WTC11 (cell line): ENCODE data around the gene USH1C. TPM values are rescaled to one million over a fixed set of nuclear protein-coding genes. Genes with fewer than 3 reads are reported as not detected.

Source experiments
- ATAC-seq: fragments of 200-7000 bp; cut with Tn5 transposase; 2 replicates; pipeline ENCODE4 v1.10.0; 2021; ENCODE audit warnings: mild to moderate bottlenecking, moderate library complexity
- CTCF ChIA-PET: fragments of 300-600 bp; sonication (Branson Sonifier 250); formaldehyde crosslinking; loops from one replicate; lab custom pipeline; 2021; ENCODE audit warnings: antibody characterized with exemption; lab: Charles Lee
- POLR2A ChIA-PET: fragments of 350-600 bp; sonication (Branson Sonifier 250); formaldehyde crosslinking; loops from one replicate; lab custom pipeline; 2021; ENCODE audit warnings: antibody characterized with exemption; lab: Charles Lee
- DNase-seq: peaks from one replicate; pipeline ENCODE4 v3.0.0; 2021; ENCODE audit warnings: low spot score
- H3K27ac Mint-ChIP-seq: 2 replicates; pipeline ENCODE4 v1.8.0; 2021; ENCODE audit warnings: mixed read lengths
- H3K27me3 Mint-ChIP-seq: 2 replicates; pipeline ENCODE4 v1.8.0; 2021; ENCODE audit warnings: low read depth, mild to moderate bottlenecking, moderate library complexity, mixed read lengths
- H3K36me3 Mint-ChIP-seq: 2 replicates; pipeline ENCODE4 v1.8.0; 2021; ENCODE audit warnings: mixed read lengths
- H3K4me1 Mint-ChIP-seq: 2 replicates; pipeline ENCODE4 v1.8.0; 2022; ENCODE audit warnings: mixed read lengths
- H3K4me3 Mint-ChIP-seq: 2 replicates; pipeline ENCODE4 v1.8.0; 2021; ENCODE audit warnings: mild to moderate bottlenecking, moderate library complexity, mixed read lengths
- H3K9me3 Mint-ChIP-seq: 2 replicates; pipeline ENCODE4 v1.8.0; 2021; ENCODE audit warnings: mixed read lengths
- AFF4 ChIP-seq: sonication (generic); formaldehyde crosslinking; IDR thresholded peaks from 2 replicates; pipeline ENCODE4 v1.8.1; 2023; ENCODE audit warnings: mild to moderate bottlenecking, missing genetic modification reagents, borderline replicate concordance
- ATF6 ChIP-seq: sonication (generic); formaldehyde crosslinking; IDR thresholded peaks from 2 replicates; pipeline ENCODE4 v1.8.1; 2023; ENCODE audit warnings: mild to moderate bottlenecking, missing genetic modification reagents
- EMX1 ChIP-seq: fragments of 250-450 bp; sonication (Bioruptor Pico); IDR thresholded peaks from 2 replicates; pipeline ENCODE4 v1.8.0; 2021; ENCODE audit warnings: mild to moderate bottlenecking
- NR2C2 ChIP-seq: sonication (generic); formaldehyde crosslinking; IDR thresholded peaks from 2 replicates; pipeline ENCODE4 v1.8.0; 2022; ENCODE audit warnings: mild to moderate bottlenecking, missing genetic modification reagents
- PRDM15 ChIP-seq: sonication (generic); formaldehyde crosslinking; IDR thresholded peaks from 2 replicates; pipeline ENCODE4 v1.8.0; 2022; ENCODE audit warnings: missing genetic modification reagents
- RELA ChIP-seq: sonication (generic); formaldehyde crosslinking; IDR thresholded peaks from 2 replicates; pipeline ENCODE4 v1.8.1; 2022; ENCODE audit warnings: missing genetic modification reagents, mild to moderate bottlenecking, borderline replicate concordance
- TCF7 ChIP-seq: sonication (generic); formaldehyde crosslinking; IDR thresholded peaks from 2 replicates; pipeline ENCODE4 v1.8.0; 2022; ENCODE audit warnings: mild to moderate bottlenecking, low read depth, missing genetic modification reagents, moderate library complexity
- ZBTB43 ChIP-seq: sonication (generic); formaldehyde crosslinking; IDR thresholded peaks from 2 replicates; pipeline ENCODE4 v1.8.1; 2023; ENCODE audit warnings: mild to moderate bottlenecking, missing genetic modification reagents
- ZNF281 ChIP-seq: sonication (generic); formaldehyde crosslinking; IDR thresholded peaks from 2 replicates; pipeline ENCODE4 v1.8.0; 2023; ENCODE audit warnings: mild to moderate bottlenecking, missing genetic modification reagents
- ZNF425 ChIP-seq: fragments of 250-450 bp; sonication (Bioruptor Pico); conservative IDR thresholded peaks from 2 replicates; pipeline ENCODE4 v1.9.0; 2021; ENCODE audit warnings: mild to moderate bottlenecking
- ZNF671 ChIP-seq: fragments of 250-450 bp; sonication (Bioruptor Pico); IDR thresholded peaks from 2 replicates; pipeline ENCODE4 v1.8.0; 2021; ENCODE audit warnings: mild to moderate bottlenecking
- ZSCAN18 ChIP-seq: fragments of 250-450 bp; sonication (Bioruptor Pico); IDR thresholded peaks from 2 replicates; pipeline ENCODE4 v2.1.2; 2022; ENCODE audit warnings: mild to moderate bottlenecking, moderate library complexity
- total RNA-seq: library from RNA; stranded (reverse); gene quantifications from 3 replicates; pipeline ENCODE4 v1.2.3, GENCODE V29; 2021

Gene USH1C
- total RNA-seq, 1 experiment from 2014 or later, result 3.9 TPM

GRCh38 chr11:17574141-17575091, 30.2 kb upstream of the USH1C start:
- TF ChIP-seq ZNF425 (CRISPR knock-in tag) (no peak), EMX1 (CRISPR knock-in tag) (no peak), TCF7 (CRISPR knock-in tag) (no peak), AFF4 (no peak), RELA (CRISPR knock-in tag) (no peak), PRDM15 (CRISPR knock-in tag) (no peak), NR2C2 (CRISPR knock-in tag) (no peak), ZBTB43 (CRISPR knock-in tag) (no peak), ZNF671 (CRISPR knock-in tag) (no peak), ZSCAN18 (CRISPR knock-in tag) (no peak), ZNF281 (CRISPR knock-in tag) (no peak), ATF6 (CRISPR knock-in tag) (no peak)
- no peak overlapping the region for H3K27ac Mint-ChIP-seq
- POLR2A ChIA-PET, result no interaction called here
- peaks cover 9% of the 10 kb centered on the region; the same call in 1 of the 2 replicates for H3K4me1 Mint-ChIP-seq
- CTCF ChIA-PET, result interaction anchor here (2.2 kb wide), 1 partner anchor 46 kb away, joined by 6 read pairs; no protein-coding TSS in a partner anchor
- H3K4me3 Mint-ChIP-seq, result no peak overlapping the region
- H3K36me3 Mint-ChIP-seq, result no peaks in the 10 kb centered on the region
- DNase-seq (peak; percentile 7), ATAC-seq (no peak)
- H3K27me3 Mint-ChIP-seq, result no peaks in the 10 kb centered on the region; the same call in 1 of the 2 replicates
- no peaks in the 10 kb centered on the region for H3K9me3 Mint-ChIP-seq
